ENCODE data around the gene IRX2. TPM values are rescaled to one million over a fixed set of nuclear protein-coding genes. Genes with fewer than 3 reads are reported as not detected.

Gene IRX2
- total RNA-seq, 1 donor from 2014 or later = 9.1 TPM

DNA sequence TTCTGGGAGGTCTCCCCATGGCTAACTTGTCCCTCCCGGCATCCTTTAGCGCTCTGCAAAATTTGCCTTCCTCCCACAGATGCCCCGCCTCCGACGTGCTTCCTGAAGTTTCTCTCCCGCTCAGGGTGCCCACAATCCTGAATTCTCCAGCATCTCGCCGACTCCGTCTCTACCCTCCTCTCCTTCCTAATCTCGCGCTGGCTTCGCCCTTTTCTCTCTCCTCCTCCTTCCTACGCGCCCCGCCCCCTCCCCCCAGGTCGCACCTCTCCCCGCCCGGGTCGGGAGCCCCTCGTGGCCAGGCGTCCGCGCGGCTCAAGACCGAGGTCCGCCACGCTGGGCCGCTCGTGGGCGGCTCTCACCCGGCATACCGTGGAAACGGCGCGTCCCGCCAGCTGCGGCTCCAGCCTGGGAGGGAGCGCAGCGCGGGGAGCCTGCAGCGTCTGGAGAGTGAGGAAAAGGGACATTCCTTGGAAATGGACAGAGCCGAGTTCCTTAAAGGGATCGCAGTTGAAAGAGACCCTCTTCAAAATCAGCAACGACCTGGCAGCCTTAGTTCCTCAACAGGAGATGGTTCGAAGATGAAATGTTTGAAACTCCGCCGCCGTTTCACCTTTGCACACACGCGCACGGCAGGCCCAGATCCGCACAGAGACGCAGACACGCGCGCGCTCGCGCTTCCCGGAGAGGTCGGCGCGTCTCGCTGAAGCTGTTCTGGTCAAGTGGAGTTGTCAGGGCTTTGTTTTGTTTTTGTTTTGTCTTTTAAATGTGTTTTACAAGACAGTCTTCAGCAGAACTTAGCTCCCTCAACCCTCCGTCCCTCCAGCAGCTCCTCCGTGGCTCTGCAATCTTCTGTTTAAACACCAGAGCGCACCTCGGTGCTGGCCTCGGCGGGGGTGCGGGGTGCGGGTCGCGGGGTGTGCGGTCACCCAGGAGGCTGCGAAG lies 5.0 kb upstream of the IRX2 start:
- H3K27me3 Mint-ChIP-seq (ENCODE audit: low read depth) = no peaks in the 10 kb centered on the region
- no peaks in the 10 kb centered on the region for H3K9me3 Mint-ChIP-seq (ENCODE audit: low read depth)
- peaks cover 1% of the 10 kb centered on the region for H3K36me3 Mint-ChIP-seq (ENCODE audit: low read depth)
- H3K4me3 Mint-ChIP-seq (ENCODE audit: unreplicated experiment) = peak overlapping the region; percentile 92
- DNase-seq (ENCODE audit: low spot score) = no peak
- peaks cover 58% of the 10 kb centered on the region for H3K4me1 Mint-ChIP-seq (ENCODE audit: low read depth)
- H3K27ac Mint-ChIP-seq (ENCODE audit: unreplicated experiment) = peak overlapping the region; percentile 93
- peak; percentile 39 for TF ChIP-seq CTCF (IDR thresholded peaks at IDR 0.05)

- H3K27ac Mint-ChIP-seq (ENCODE audit: unreplicated experiment) = peak overlapping the region; percentile 93
- no peaks in the 10 kb centered on the region for H3K27me3 Mint-ChIP-seq (ENCODE audit: low read depth)
- peaks cover 1% of the 10 kb centered on the region for H3K36me3 Mint-ChIP-seq (ENCODE audit: low read depth)
- H3K4me1 Mint-ChIP-seq (ENCODE audit: low read depth) = peaks cover 58% of the 10 kb centered on the region
- no peak for DNase-seq (ENCODE audit: low spot score)
- H3K9me3 Mint-ChIP-seq (ENCODE audit: low read depth) = no peaks in the 10 kb centered on the region
- TF ChIP-seq CTCF (IDR thresholded peaks at IDR 0.05) = no peak
- peak overlapping the region; percentile 92 for H3K4me3 Mint-ChIP-seq (ENCODE audit: unreplicated experiment)
Measured at GRCh38 chr5:2755681-2756171, 4.2 kb upstream of the IRX2 start.

DNA sequence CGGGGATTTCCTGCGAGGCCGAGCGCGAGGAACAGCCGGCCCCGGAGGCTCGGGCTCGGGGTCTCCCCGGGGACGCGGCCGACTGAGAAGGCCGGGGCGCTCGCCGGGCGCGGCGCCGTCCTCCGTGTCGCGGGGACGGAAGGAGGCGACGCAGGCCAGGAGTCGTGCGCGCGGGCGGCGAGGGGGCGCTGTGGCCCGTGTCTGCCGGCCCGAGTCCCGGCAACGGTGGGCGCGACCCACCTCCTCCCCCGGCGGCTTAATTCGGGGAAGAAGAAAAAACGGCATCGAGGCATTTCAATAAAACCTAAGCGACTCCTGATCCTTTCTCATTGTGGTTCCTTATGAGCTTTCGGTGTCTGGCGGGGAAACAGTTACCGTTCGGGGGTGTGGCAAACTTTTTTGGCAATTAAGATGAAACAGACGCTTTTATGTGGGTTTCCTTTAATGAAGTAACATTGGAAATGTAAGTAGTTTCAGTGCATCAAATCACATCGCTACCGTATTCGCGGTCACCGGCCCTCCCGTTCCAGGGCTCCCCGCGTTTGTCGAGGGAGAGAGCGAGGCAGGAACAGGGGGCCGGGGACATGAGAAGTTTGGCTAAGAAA lies 3.7 kb upstream of the IRX2 start:
- peak overlapping the region; percentile 92 for H3K4me3 Mint-ChIP-seq (ENCODE audit: unreplicated experiment)
- no peaks in the 10 kb centered on the region for H3K27me3 Mint-ChIP-seq (ENCODE audit: low read depth)
- peak; percentile 75 for TF ChIP-seq CTCF (IDR thresholded peaks at IDR 0.05)
- H3K9me3 Mint-ChIP-seq (ENCODE audit: low read depth) = no peaks in the 10 kb centered on the region
- H3K4me1 Mint-ChIP-seq (ENCODE audit: low read depth) = peaks cover 59% of the 10 kb centered on the region
- peaks cover 1% of the 10 kb centered on the region for H3K36me3 Mint-ChIP-seq (ENCODE audit: low read depth)
- peak overlapping the region; percentile 54 for H3K27ac Mint-ChIP-seq (ENCODE audit: unreplicated experiment)
- no peak for DNase-seq (ENCODE audit: low spot score)

GRCh38 chr5:2754581-2755075 lies 3.2 kb upstream of the IRX2 start:
- Mint-ChIP-seq H3K4me3 (ENCODE audit: unreplicated experiment) (peak overlapping the region; percentile 25), H3K4me1 (ENCODE audit: low read depth) (peaks cover 64% of the 10 kb centered on the region), H3K36me3 (ENCODE audit: low read depth) (peaks cover 1% of the 10 kb centered on the region), H3K27me3 (ENCODE audit: low read depth) (no peaks in the 10 kb centered on the region), H3K27ac (ENCODE audit: unreplicated experiment) (peak overlapping the region; percentile 54), H3K9me3 (ENCODE audit: low read depth) (no peaks in the 10 kb centered on the region)
- no peak for TF ChIP-seq CTCF (IDR thresholded peaks at IDR 0.05)
- DNase-seq (ENCODE audit: low spot score) = no peak
